Colonic mucosa (tissue), 4 donors: Measurements from ENCODE around the gene RASGRF1. TPM values are rescaled to one million over a fixed set of nuclear protein-coding genes. Genes with fewer than 3 reads are reported as not detected.

Experiments used
- DNase-seq: peaks from one replicate; pipeline ENCODE4 v3.0.0-alpha.2; 2020
- H3K27ac ChIP-seq: fragments of 200-600 bp; one replicate; pipeline ENCODE4 v1.8.0; 2021
- H3K27me3 ChIP-seq: fragments of 200-600 bp; one replicate; pipeline ENCODE4 v1.8.0; 2021
- H3K36me3 ChIP-seq: fragments of 200-600 bp; one replicate; pipeline ENCODE4 v1.8.0; 2021
- H3K4me1 ChIP-seq: fragments of 200-600 bp; one replicate; pipeline ENCODE4 v1.8.0; 2021; ENCODE audit warnings: mild to moderate bottlenecking
- H3K4me3 ChIP-seq: fragments of 200-600 bp; one replicate; pipeline ENCODE4 v1.8.0; 2021
- H3K9ac ChIP-seq, 2 donors: one replicate each; pipeline ENCODE4 v1.7.0; 2013; ENCODE audit warnings: control low read depth in 2 of 2, low read depth in 2 of 2, low read length in 2 of 2
- H3K9me3 ChIP-seq: fragments of 200-600 bp; one replicate; pipeline ENCODE4 v1.8.0; 2021
- intact Hi-C: fragments of 100-400 bp; cut with DNase I; formaldehyde crosslinking; loops from one replicate; pipeline ENCODE4 v1.14.1; 2022
- total RNA-seq, 2 donors: library from RNA; stranded (reverse); fragmentation: NEBNext Ultra II Directional in 1 of 2; extraction: Animal tissue kit (Norgen Biotek cat#: 25700) in 1 of 2; gene quantifications; one replicate each; pipeline ENCODE4 v1.2.1, GENCODE V29; 2021
- TF ChIP-seq, protein P1 (sequence below): fragments of 200-600 bp; IDR thresholded peaks from one replicate; pipeline ENCODE4 v1.8.0; 2022; ENCODE audit warnings: antibody characterized with exemption, mild to moderate bottlenecking
- donor health status: healthy.
- donor health status: DM: no; HTN: no; CAD: no.
- donor health status: DM: no; HTN: no; CAD: no.

Gene RASGRF1
- total RNA-seq, 2 donors from 2014 or later, result 0.15 to 0.56 TPM

DNA sequence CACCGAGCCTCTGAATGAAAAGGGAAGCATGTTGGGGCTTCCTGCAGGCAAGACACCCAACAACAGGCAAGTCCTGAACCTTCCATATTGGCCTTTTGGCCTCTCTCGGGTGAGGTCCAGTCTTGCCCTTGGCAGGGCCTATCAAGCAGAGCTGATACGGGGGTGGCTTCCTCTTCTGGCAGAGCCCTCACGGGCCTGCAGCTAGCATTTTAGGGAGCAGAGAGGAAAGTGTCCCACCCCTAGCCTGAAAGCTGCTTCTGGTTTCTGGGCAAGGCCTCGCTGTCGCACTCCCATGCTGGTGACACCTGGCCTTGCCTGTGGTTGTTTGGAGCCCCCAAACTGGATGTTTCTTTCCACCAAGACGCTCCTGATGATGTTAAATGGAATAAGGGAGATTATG, 113.9 kb downstream of the RASGRF1 start:
- no peaks in the 10 kb centered on the region for H3K27me3 ChIP-seq
- no peak overlapping the region for H3K27ac ChIP-seq
- TF ChIP-seq, protein P1, sequence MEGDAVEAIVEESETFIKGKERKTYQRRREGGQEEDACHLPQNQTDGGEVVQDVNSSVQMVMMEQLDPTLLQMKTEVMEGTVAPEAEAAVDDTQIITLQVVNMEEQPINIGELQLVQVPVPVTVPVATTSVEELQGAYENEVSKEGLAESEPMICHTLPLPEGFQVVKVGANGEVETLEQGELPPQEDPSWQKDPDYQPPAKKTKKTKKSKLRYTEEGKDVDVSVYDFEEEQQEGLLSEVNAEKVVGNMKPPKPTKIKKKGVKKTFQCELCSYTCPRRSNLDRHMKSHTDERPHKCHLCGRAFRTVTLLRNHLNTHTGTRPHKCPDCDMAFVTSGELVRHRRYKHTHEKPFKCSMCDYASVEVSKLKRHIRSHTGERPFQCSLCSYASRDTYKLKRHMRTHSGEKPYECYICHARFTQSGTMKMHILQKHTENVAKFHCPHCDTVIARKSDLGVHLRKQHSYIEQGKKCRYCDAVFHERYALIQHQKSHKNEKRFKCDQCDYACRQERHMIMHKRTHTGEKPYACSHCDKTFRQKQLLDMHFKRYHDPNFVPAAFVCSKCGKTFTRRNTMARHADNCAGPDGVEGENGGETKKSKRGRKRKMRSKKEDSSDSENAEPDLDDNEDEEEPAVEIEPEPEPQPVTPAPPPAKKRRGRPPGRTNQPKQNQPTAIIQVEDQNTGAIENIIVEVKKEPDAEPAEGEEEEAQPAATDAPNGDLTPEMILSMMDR, result no peak
- intact Hi-C loops, result no loop called here
- no peaks in the 10 kb centered on the region for H3K9me3 ChIP-seq
- DNase-seq, result no peak
- no peaks in the 10 kb centered on the region for H3K36me3 ChIP-seq
- H3K4me3 ChIP-seq, result no peak overlapping the region
- H3K4me1 ChIP-seq, result no peaks in the 10 kb centered on the region
- no peak overlapping the region for H3K9ac ChIP-seq

DNA sequence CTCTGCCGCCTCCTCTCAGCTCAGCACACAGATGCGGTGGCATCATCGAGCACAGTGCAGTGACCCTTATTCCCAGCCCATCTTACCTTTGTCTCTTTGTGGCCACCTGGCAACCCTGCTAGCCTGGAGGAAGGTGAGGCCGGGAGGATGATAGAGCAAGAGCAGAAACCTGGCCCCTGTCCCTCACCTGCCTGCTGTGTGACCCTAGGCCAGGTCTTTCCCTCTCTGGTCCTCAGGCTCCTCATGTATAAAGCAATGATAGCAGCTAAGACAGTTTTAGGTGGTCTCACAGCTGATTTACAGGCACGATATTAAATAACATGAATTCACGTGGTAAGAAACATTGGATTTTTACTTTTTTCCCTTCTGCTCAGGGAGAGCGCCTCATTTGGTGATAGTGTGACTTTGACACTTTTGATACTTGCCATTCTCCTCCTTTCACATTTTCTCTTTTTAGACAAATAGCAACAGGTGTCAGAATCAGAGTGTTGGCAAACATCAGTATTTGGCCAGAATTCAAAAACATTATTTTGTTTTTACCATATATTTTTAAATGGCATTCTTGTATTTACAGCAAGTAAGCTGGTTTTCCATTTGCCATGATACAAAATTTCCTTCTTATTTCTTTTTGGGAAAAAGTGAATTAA, 116.2 kb downstream of the RASGRF1 start:
- DNase-seq, result no peak
- H3K9ac ChIP-seq, result no peak overlapping the region
- no peaks in the 10 kb centered on the region for H3K36me3 ChIP-seq
- H3K27ac ChIP-seq, result no peak overlapping the region
- intact Hi-C loops, result no loop called here
- TF ChIP-seq, protein P1, result no peak
- no peaks in the 10 kb centered on the region for H3K4me1 ChIP-seq
- no peak overlapping the region for H3K4me3 ChIP-seq
- H3K9me3 ChIP-seq, result no peaks in the 10 kb centered on the region
- no peaks in the 10 kb centered on the region for H3K27me3 ChIP-seq

DNA sequence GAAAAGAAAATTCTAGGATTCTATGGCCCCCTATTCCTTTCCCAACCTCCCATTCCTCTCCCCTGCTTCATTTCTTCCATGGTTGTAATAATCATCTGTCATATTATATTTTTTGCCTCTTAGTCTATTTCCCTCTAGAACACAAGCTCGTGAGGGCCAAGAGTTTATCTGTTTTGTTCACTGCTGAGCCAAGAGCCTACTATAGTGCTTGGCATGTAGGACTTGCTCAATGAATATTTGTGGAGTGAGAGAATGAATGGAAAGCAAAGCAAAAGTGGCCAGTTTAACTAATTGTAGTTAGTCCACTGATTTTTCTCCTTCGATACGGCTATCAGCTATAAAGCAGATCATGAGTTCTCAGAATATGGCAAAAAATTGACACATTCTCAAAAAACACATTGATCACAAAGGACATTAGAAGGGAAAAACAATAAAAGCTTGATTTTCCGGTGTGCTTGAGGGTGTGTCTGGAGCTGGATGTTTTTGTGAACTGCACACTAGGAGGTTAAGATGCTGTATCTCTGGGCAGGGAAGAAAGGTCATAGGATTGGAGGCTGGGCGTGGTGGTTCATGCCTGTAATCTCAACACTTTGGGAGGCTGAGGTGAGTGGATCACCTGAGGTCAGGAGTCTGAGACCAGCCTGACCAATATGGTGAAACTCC, 120.8 kb downstream of the RASGRF1 start:
- intact Hi-C loops, result no loop called here
- Histone ChIP-seq H3K36me3 (no peaks in the 10 kb centered on the region), H3K27ac (no peak overlapping the region), H3K4me3 (no peak overlapping the region), H3K9me3 (no peaks in the 10 kb centered on the region), H3K9ac (no peak overlapping the region), H3K4me1 (no peaks in the 10 kb centered on the region), H3K27me3 (no peaks in the 10 kb centered on the region)
- DNase-seq, result no peak
- TF ChIP-seq, protein P1, result no peak

DNA sequence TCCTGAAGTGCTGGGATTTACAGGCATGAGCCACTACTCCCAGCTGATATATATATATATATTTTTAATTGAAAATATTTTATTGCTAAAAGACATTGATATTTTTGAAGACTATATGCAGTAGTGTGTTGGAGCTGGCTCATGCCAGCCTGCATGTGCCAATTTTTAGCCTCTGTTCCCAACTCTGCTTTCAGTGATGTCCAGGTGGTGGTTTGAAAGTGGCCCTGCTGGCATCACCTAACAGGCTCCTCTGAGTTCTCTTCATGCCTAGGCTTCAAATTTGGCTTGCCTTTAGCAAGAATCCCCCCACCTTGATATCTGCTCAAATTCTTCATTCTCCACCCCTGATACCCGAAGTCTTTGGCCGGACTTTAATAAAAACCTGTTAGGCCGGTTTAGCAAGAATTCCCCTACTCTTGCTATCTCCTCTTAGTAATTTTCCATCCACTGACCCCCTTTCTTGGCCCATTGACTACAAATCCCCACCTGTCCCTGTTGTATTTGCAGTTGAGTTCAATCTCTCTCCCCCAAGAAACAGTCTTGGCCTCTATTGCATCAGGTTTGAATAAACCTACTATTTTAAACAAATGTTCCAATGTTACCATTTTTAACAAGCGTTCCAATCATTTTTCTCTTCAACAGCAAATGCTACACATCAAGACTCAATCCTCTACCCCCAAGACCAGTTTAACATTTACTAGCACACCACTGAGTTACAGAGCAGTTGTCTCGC, 121.9 kb downstream of the RASGRF1 start:
- Histone ChIP-seq H3K27ac (no peak overlapping the region), H3K4me3 (no peak overlapping the region), H3K9me3 (no peaks in the 10 kb centered on the region), H3K4me1 (no peaks in the 10 kb centered on the region), H3K9ac (no peak overlapping the region), H3K36me3 (no peaks in the 10 kb centered on the region), H3K27me3 (no peaks in the 10 kb centered on the region)
- intact Hi-C loops, result no loop called here
- no peak for DNase-seq
- TF ChIP-seq, protein P1, result no peak

DNA sequence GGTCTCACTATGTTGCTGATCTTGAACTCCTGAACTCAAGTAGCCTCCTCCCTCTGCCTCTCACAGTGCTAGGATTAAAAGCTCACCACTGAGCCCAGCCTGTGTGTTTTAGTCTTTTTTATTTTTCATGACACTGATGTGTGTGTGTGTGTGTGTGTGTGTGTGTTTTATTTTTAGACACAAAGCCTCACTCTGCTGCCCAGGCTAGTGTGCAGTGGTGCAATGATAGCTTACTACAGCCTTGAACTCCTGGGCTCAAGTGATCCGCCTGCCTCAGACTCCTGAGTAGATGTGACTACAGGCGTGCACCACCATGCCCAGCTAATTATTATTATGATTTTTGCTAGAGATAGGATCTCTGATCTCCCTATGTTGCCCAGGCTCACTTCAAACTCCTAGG, 122.5 kb downstream of the RASGRF1 start:
- Histone ChIP-seq H3K27me3 (no peaks in the 10 kb centered on the region), H3K36me3 (no peaks in the 10 kb centered on the region), H3K9ac (no peak overlapping the region), H3K4me3 (no peak overlapping the region), H3K27ac (no peak overlapping the region), H3K9me3 (no peaks in the 10 kb centered on the region), H3K4me1 (no peaks in the 10 kb centered on the region)
- TF ChIP-seq, protein P1, result no peak
- DNase-seq, result no peak
- intact Hi-C loops, result no loop called here
